DOHH2 (cell line): ENCODE data around the gene RASL11B.

Source experiments
- H3F3A ChIP-seq: fragments of 200-600 bp; sonication (generic), shearing (Covaris generic); 2 replicates; pipeline ENCODE4 v1.6.0; 2016; ENCODE audit warnings: antibody characterized with exemption, mild to moderate bottlenecking; ENCODE audit not compliant: control insufficient read depth, insufficient read depth
- H3K27ac ChIP-seq: fragments of 200-600 bp; sonication (generic); 2 replicates; pipeline ENCODE4 v1.5.1; 2014; ENCODE audit warnings: low read depth, mild to moderate bottlenecking, low read length, moderate library complexity
- H3K27me3 ChIP-seq: fragments of 200-600 bp; sonication (generic); 2 replicates; pipeline ENCODE4 v1.6.1; 2014; ENCODE audit warnings: mild to moderate bottlenecking, low read length, mixed read lengths; ENCODE audit not compliant: control insufficient read depth
- H3K36me3 ChIP-seq: fragments of 200-600 bp; sonication (generic); 2 replicates; pipeline ENCODE4 v1.6.1; 2014; ENCODE audit warnings: mild to moderate bottlenecking, low read length, moderate library complexity, mixed read lengths; ENCODE audit not compliant: control insufficient read depth
- H3K4me1 ChIP-seq: fragments of 200-600 bp; sonication (generic); 2 replicates; pipeline ENCODE4 v1.6.1; 2014; ENCODE audit warnings: mild to moderate bottlenecking, low read length, mixed read lengths; ENCODE audit not compliant: control insufficient read depth
- H3K4me2 ChIP-seq: fragments of 200-600 bp; sonication (generic); 2 replicates; pipeline ENCODE4 v1.6.0; 2014; ENCODE audit warnings: mild to moderate bottlenecking, low read length, moderate library complexity
- H3K4me3 ChIP-seq: fragments of 200-600 bp; sonication (generic); 2 replicates; pipeline ENCODE4 v1.5.1; 2014; ENCODE audit warnings: mild to moderate bottlenecking, low read length, mixed read lengths
- H3K79me2 ChIP-seq: fragments of 200-600 bp; sonication (generic); 2 replicates; pipeline ENCODE4 v1.6.1; 2014; ENCODE audit warnings: mild to moderate bottlenecking, low read length, mixed read lengths; ENCODE audit not compliant: control insufficient read depth
- H3K9me2 ChIP-seq: fragments of 200-600 bp; sonication (generic); replicated peaks from 2 replicates; pipeline ENCODE4 v1.6.1; 2014; ENCODE audit warnings: mild to moderate bottlenecking, low read length, mixed read lengths; ENCODE audit not compliant: control insufficient read depth
- H3K9me3 ChIP-seq: fragments of 200-600 bp; sonication (generic); 2 replicates; pipeline ENCODE4 v1.6.1; 2014; ENCODE audit warnings: antibody characterized with exemption, low read length, mixed read lengths; ENCODE audit not compliant: control insufficient read depth, insufficient read depth
- H4K20me1 ChIP-seq: fragments of 200-600 bp; sonication (generic); 2 replicates; pipeline ENCODE4 v1.6.0; 2014; ENCODE audit warnings: low read depth, mild to moderate bottlenecking, antibody characterized with exemption, low read length, moderate library complexity; ENCODE audit not compliant: control insufficient read depth, insufficient read depth
- EZH2phosphoT487 ChIP-seq: fragments of 200-600 bp; sonication (generic); IDR thresholded peaks from 2 replicates; pipeline ENCODE4 v1.6.1; 2017; ENCODE audit warnings: borderline replicate concordance, mild to moderate bottlenecking, antibody characterized with exemption, low read length, moderate library complexity, mixed read lengths
- TF ChIP-seq, protein P1 (sequence below): fragments of 200-600 bp; sonication (generic); IDR thresholded peaks from one replicate; pipeline ENCODE4 v1.5.1; 2014; ENCODE audit warnings: antibody characterized with exemption, mild to moderate bottlenecking, low read depth, low read length; ENCODE audit not compliant: poor library complexity, severe bottlenecking

The RASL11B gene

DNA sequence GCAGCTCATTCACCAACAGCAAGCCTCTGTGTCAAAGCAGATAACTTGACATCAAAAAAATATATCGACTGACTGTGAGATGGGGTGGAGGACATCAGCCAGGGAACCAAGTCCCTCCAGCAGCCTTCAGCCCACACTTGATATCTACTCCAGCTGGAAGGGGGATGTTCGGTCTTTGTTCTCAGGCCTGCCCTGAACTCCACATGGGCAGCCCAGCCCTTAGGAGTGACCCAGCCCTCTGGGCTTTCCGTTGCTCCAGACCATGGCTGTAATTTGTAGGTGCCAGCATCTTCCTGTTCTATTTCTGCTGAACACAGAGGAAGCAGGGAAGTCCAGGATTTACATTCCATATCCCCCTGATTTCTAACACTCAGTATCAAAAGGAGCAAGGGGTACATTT, 17.4 kb downstream of the RASL11B start:
- no peaks in the 10 kb centered on the region for H3K9me3 ChIP-seq
- H3K9me2 ChIP-seq, result no peaks in the 10 kb centered on the region
- H3K27ac ChIP-seq, result no peak overlapping the region
- H3K4me2 ChIP-seq, result no peak overlapping the region
- H3K36me3 ChIP-seq, result no peaks in the 10 kb centered on the region
- no peaks in the 10 kb centered on the region for H3F3A ChIP-seq
- TF ChIP-seq, protein P1, sequence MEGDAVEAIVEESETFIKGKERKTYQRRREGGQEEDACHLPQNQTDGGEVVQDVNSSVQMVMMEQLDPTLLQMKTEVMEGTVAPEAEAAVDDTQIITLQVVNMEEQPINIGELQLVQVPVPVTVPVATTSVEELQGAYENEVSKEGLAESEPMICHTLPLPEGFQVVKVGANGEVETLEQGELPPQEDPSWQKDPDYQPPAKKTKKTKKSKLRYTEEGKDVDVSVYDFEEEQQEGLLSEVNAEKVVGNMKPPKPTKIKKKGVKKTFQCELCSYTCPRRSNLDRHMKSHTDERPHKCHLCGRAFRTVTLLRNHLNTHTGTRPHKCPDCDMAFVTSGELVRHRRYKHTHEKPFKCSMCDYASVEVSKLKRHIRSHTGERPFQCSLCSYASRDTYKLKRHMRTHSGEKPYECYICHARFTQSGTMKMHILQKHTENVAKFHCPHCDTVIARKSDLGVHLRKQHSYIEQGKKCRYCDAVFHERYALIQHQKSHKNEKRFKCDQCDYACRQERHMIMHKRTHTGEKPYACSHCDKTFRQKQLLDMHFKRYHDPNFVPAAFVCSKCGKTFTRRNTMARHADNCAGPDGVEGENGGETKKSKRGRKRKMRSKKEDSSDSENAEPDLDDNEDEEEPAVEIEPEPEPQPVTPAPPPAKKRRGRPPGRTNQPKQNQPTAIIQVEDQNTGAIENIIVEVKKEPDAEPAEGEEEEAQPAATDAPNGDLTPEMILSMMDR, result no peak
- TF ChIP-seq EZH2phosphoT487, result no peak
- H4K20me1 ChIP-seq, result no peaks in the 10 kb centered on the region
- no peaks in the 10 kb centered on the region for H3K79me2 ChIP-seq
- H3K27me3 ChIP-seq, result no peaks in the 10 kb centered on the region
- no peaks in the 10 kb centered on the region for H3K4me1 ChIP-seq
- no peak overlapping the region for H3K4me3 ChIP-seq

DNA sequence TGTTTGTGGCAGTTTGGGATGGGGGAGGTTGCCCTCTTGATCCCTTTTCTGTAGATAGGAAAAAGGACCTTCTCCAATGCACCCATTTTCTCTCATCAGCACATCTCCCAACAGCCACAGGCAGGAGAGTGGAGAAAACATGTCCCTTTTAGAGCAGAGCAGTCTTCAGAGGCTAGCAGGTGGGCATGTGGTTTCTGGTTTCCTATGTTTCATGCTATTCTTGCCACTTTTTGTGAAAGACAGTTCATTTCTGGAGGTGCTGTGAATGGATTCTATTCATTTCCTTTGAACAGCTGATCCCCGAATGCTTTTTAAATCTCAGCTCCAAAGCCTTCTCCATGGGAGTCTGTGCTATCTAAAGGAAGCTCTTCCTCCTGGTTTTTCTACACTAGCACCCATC, 18.9 kb downstream of the RASL11B start:
- no peaks in the 10 kb centered on the region for H3K36me3 ChIP-seq
- H3F3A ChIP-seq, result no peaks in the 10 kb centered on the region
- H3K27me3 ChIP-seq, result no peaks in the 10 kb centered on the region
- no peak for TF ChIP-seq EZH2phosphoT487
- TF ChIP-seq, protein P1, result no peak
- no peaks in the 10 kb centered on the region for H3K4me1 ChIP-seq
- no peaks in the 10 kb centered on the region for H4K20me1 ChIP-seq
- no peak overlapping the region for H3K27ac ChIP-seq
- H3K4me3 ChIP-seq, result no peak overlapping the region
- H3K9me3 ChIP-seq, result peaks cover 5% of the 10 kb centered on the region; the same call in 1 of the 2 replicates
- H3K4me2 ChIP-seq, result no peak overlapping the region
- H3K79me2 ChIP-seq, result no peaks in the 10 kb centered on the region
- H3K9me2 ChIP-seq, result no peaks in the 10 kb centered on the region

DNA sequence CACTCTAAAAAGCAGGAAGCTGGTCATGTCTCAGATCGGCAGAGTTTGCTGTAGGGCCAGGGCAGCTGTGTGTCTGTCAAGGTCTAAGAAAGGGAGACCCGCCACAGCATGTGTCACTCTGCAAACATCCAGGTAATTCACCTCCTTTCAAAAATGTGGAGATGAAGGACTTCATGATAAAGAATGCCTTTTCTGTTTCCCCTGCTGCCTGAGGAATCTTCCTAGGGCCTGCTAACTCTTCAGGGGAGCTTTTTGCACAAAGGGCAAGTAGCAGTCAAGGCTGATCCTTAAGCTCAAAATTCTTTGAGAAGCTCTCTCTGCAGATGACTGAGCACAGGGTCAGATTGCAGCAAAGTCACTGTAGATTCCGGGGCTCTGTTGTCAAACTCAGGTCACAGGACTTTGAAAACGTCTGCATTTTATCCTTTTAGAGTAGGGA, 21.1 kb downstream of the RASL11B start:
- Histone ChIP-seq H3K36me3 (peaks cover 3% of the 10 kb centered on the region; the same call in 1 of the 2 replicates), H3K79me2 (no peaks in the 10 kb centered on the region), H3K4me1 (no peaks in the 10 kb centered on the region), H3K9me3 (peaks cover 13% of the 10 kb centered on the region; the same call in 1 of the 2 replicates), H3K4me3 (no peak overlapping the region), H4K20me1 (no peaks in the 10 kb centered on the region), H3F3A (no peaks in the 10 kb centered on the region), H3K9me2 (no peaks in the 10 kb centered on the region), H3K4me2 (no peak overlapping the region), H3K27me3 (no peaks in the 10 kb centered on the region), H3K27ac (no peak overlapping the region)
- TF ChIP-seq, protein P1, result no peak
- TF ChIP-seq EZH2phosphoT487, result no peak
